ENCODE measurements around the gene ARHGAP1. TPM values are rescaled to one million over a fixed set of nuclear protein-coding genes. Genes with fewer than 3 reads are reported as not detected.

Gene ARHGAP1
- total RNA-seq (2014; rRNA removed; shearing (Covaris generic)): 14.1 and 16.3 TPM in 2 replicates
- total RNA-seq (2022): 42.6 and 43.3 TPM in 2 replicates
- percentile 61 among the genes with signal in this experiment for Bru-seq, nascent RNA
- BruChase-seq, experiment 1, labeled RNA remaining after a 6-hour chase: percentile 65 among the genes with signal in this experiment
- BruChase-seq, experiment 2, labeled RNA remaining after a 2-hour chase: percentile 71 among the genes with signal in this experiment
- long read RNA-seq, transcript ARHGAP1-201 (13 exons, 3,375 nt): major isoform, 37 of 73 reads
- long read RNA-seq, partial matches to known transcripts: 18 of 73 reads
- long read RNA-seq, other reads (novel, unspliced or antisense): 15 of 73 reads

DNA sequence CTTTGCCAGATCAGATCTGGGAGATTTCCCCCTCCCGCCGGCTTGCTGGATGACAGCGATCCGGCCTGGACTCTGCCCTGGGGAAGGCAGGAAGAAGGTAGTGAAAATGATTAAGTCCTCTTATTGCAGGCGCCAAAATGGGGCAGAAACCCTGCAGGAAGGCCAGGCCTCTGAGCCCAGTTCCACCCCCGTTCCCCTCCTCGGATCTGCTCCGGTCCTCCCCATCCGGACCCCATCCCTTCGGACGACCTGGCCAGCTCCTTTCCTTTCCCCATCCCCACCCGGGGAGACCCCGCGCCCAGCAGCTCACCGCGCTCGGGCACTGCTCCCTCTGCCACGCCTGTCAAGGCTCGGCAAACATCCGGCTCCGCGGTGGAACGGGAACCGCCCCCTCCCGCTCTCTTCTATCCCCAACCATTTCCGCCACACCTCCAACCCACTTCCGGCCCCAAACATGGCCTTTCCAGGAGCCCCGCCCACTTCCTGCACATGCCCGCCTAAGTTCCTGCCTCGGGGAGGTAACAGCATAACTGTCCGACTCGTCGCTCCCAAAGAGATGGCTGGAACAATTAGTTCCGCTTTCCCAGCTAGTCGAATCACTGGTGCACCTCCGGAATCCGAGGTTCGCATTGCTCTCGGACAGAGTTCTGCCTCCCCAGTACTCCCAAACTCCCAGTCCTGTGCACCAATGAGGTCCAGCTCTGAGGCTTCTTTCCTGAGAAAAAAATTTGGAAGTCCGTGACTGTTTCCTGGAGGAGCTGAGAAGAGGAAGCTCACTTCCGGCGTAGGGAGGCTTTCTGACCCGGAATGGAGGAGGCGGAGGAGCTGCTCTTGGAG, at the start of gene ARHGAP1, which contains the start of gene ZNF408:
Gene ARHGAP1 (minus strand): TSS at position 379 of the 837 bp plus-strand sequence. CDS start 4,512 bp downstream, outside the sequence.
Gene ZNF408 (plus strand): TSS at position 791 of the 837 bp plus-strand sequence. CDS start 17 bp downstream, at position 808.
- Histone ChIP-seq H3K36me3 (ENCODE audit: insufficient read depth, low read length) (peaks cover 37% of the 10 kb centered on the region), H4K20me1 (ENCODE audit: insufficient read depth, low read length) (no peaks in the 10 kb centered on the region), H3K4me3 (ENCODE audit: low read depth, low read length, poor library complexity, severe bottlenecking) (peak within 1 kb of the TSS; percentile 92), H3K79me2 (ENCODE audit: insufficient read depth, low read depth, low read length) (peaks cover 35% of the 10 kb centered on the region), H3K27ac (ENCODE audit: low read depth, low read length, poor library complexity, severe bottlenecking) (peak within 1 kb of the TSS; percentile 59), H3K4me2 (ENCODE audit: low read length) (peak within 1 kb of the TSS; percentile 92), H3K9me2 (ENCODE audit: insufficient read depth, low read length) (no peaks in the 10 kb centered on the region), H3K4me1 (ENCODE audit: insufficient read depth, low read length, poor library complexity, severe bottlenecking) (peaks cover 19% of the 10 kb centered on the region), H3K9me3 (ENCODE audit: low read length) (no peaks in the 10 kb centered on the region), H2AFZ (ENCODE audit: low read length) (peak within 1 kb of the TSS; percentile 63)
- intact Hi-C loops (cut with micrococcal nuclease; ENCODE audit: unreplicated experiment): no loop called here
- BruUV-seq (replicated peaks): no TSS peak
- TF ChIP-seq CTCF (conservative IDR thresholded peaks at IDR 0.05; ENCODE audit: low read length) (no peak), EZH2phosphoT487 (IDR thresholded peaks at IDR 0.05; ENCODE audit: borderline replicate concordance, low read depth, low read length) (no peak)
- DNase-seq (ENCODE audit: low spot score): peak; percentile 99
- POLR2A ChIA-PET: interaction anchor here (0.6 to 1.6 kb wide), 10 partner anchors 11 to 839 kb away, joined by 3 to 11 read pairs (median 4); partner anchors contain the start of genes ATG13 and HARBI1
- CTCF ChIA-PET (ENCODE audit: unreplicated experiment): interaction anchor here (1.2 kb wide), 1 partner anchor 452 kb away, joined by 4 read pairs; no protein-coding TSS in a partner anchor

DNA sequence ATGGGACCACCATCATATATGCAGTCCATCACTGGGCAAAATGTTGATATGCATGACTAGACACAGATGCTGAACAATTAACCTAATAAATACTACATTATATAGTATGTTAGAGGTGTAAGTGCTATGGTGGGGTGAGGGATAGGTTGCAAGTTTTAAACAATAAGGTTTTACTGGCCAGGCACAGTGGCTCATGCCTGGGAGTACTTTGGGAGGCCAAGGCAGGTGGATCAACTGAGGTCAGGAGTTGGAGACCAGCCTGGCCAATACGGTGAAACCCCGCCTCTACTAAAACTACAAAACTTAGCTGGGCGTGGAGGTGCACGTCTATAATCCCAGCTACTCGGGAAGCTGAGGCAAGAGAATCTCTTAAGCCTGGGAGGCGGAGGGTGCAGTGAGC, 46.7 kb upstream of the ARHGAP1 start:
- DNase-seq (ENCODE audit: low spot score): no peak
- H3K4me3 ChIP-seq (ENCODE audit: low read depth, low read length, poor library complexity, severe bottlenecking): no peak overlapping the region
- CTCF ChIA-PET (ENCODE audit: unreplicated experiment): no interaction called here
- H3K4me1 ChIP-seq (ENCODE audit: insufficient read depth, low read length, poor library complexity, severe bottlenecking): no peaks in the 10 kb centered on the region
- POLR2A ChIA-PET: interaction anchor here (0.8 to 0.9 kb wide), 2 partner anchors 7 to 11 kb away, joined by 3 to 6 read pairs; no protein-coding TSS in a partner anchor
- no peaks in the 10 kb centered on the region for H4K20me1 ChIP-seq (ENCODE audit: insufficient read depth, low read length)
- H3K9me2 ChIP-seq (ENCODE audit: insufficient read depth, low read length): no peaks in the 10 kb centered on the region
- no peak overlapping the region for H2AFZ ChIP-seq (ENCODE audit: low read length)
- no peaks in the 10 kb centered on the region for H3K9me3 ChIP-seq (ENCODE audit: low read length)
- no peak overlapping the region for H3K4me2 ChIP-seq (ENCODE audit: low read length)
- peaks cover 92% of the 10 kb centered on the region for H3K36me3 ChIP-seq (ENCODE audit: insufficient read depth, low read length)
- BruUV-seq (replicated peaks): no TSS peak
- H3K27ac ChIP-seq (ENCODE audit: low read depth, low read length, poor library complexity, severe bottlenecking): no peak overlapping the region
- intact Hi-C loops (cut with micrococcal nuclease; ENCODE audit: unreplicated experiment): loop anchor here (5.0 kb wide), 1 partner anchor 40 kb away; no protein-coding TSS in a partner anchor
- TF ChIP-seq EZH2phosphoT487 (IDR thresholded peaks at IDR 0.05; ENCODE audit: borderline replicate concordance, low read depth, low read length) (no peak), CTCF (conservative IDR thresholded peaks at IDR 0.05; ENCODE audit: low read length) (no peak)
- H3K79me2 ChIP-seq (ENCODE audit: insufficient read depth, low read depth, low read length): no peaks in the 10 kb centered on the region
